Left lung (tissue), 10 donors: Measurements from ENCODE around the gene RSRC1. TPM values are rescaled to one million over a fixed set of nuclear protein-coding genes. Genes with fewer than 3 reads are reported as not detected.

Source experiments
- ATAC-seq: fragments of 200-7000 bp; cut with Tn5 transposase; one replicate; pipeline ENCODE4 v1.9.1; 2020; ENCODE audit warnings: moderate library complexity
- DNase-seq, 4 donors: peaks; one replicate each; pipeline ENCODE4 v3.0.0-alpha.2; 2013 to 2020
- H3K27ac ChIP-seq, 2 donors: fragments of 200-600 bp; sonication (generic) in 1 of 2; one replicate each; pipeline versions ENCODE4 v1.5.0 to v1.8.0; 2020 to 2021
- H3K27me3 ChIP-seq, 2 donors: fragments of 200-600 bp; sonication (generic) in 1 of 2; one replicate each; pipeline versions ENCODE4 v1.5.0 to v1.8.0; 2020 to 2021
- H3K36me3 ChIP-seq, 2 donors: fragments of 200-600 bp; sonication (generic) in 1 of 2; one replicate each; pipeline versions ENCODE4 v1.5.0 to v1.8.0; 2020 to 2021
- H3K4me1 ChIP-seq, 2 donors: fragments of 200-600 bp; one replicate each; pipeline ENCODE4 v1.8.0; 2021
- H3K4me3 ChIP-seq, 2 donors: fragments of 200-600 bp; sonication (generic) in 1 of 2; one replicate each; pipeline versions ENCODE4 v1.5.0 to v1.8.0; 2020 to 2021; ENCODE audit warnings: mild to moderate bottlenecking in 1 of 2
- H3K9me3 ChIP-seq, 2 donors: fragments of 200-600 bp; sonication (generic) in 1 of 2; one replicate each; pipeline versions ENCODE4 v1.5.0 to v1.8.0; 2020 to 2021
- intact Hi-C, 2 donors: fragments of 100-400 bp; cut with DNase I; formaldehyde crosslinking; loops; one replicate each; pipeline versions ENCODE4 v1.11.2 to v1.14.2; 2022
- polyA plus RNA-seq, 6 donors: library from polyadenylated mRNA; unstranded; fragments of 120-200 nt; gene quantifications; one replicate each; pipeline ENCODE4 v1.2.1, GENCODE V29; 2013; ENCODE audit not compliant: insufficient read length in 6 of 6
- total RNA-seq, 2 donors: library from RNA; stranded (reverse); fragmentation: NEBNext Ultra II Directional; extraction: Animal tissue kit (Norgen Biotek cat#: 25700); gene quantifications; one replicate each; pipeline ENCODE4 v1.2.1, GENCODE V29; 2021
- TF ChIP-seq, protein P1 (sequence below), 2 donors: fragments of 200-600 bp; sonication (generic) in 1 of 2; IDR thresholded peaks; one replicate each; pipeline versions ENCODE4 v1.5.0 to v1.8.0; 2021; ENCODE audit warnings: antibody characterized with exemption in 2 of 2
- donor health status: DM: no; HTN: yes; CAD: no.
- donor health status: DM: no; HTN: no; CAD: no.

Gene RSRC1
- total and polyA plus RNA-seq, 8 donors, result 23.7 to 30.7 (median 27.6) TPM

- intact Hi-C loops, result no loop called here
- DNase-seq, result no peak
- no peaks in the 10 kb centered on the region for H3K9me3 ChIP-seq
- H3K27me3 ChIP-seq, result peaks cover 10 to 64% of the 10 kb centered on the region in 2 donors
- no peaks in the 10 kb centered on the region for H3K36me3 ChIP-seq
- TF ChIP-seq, protein P1, sequence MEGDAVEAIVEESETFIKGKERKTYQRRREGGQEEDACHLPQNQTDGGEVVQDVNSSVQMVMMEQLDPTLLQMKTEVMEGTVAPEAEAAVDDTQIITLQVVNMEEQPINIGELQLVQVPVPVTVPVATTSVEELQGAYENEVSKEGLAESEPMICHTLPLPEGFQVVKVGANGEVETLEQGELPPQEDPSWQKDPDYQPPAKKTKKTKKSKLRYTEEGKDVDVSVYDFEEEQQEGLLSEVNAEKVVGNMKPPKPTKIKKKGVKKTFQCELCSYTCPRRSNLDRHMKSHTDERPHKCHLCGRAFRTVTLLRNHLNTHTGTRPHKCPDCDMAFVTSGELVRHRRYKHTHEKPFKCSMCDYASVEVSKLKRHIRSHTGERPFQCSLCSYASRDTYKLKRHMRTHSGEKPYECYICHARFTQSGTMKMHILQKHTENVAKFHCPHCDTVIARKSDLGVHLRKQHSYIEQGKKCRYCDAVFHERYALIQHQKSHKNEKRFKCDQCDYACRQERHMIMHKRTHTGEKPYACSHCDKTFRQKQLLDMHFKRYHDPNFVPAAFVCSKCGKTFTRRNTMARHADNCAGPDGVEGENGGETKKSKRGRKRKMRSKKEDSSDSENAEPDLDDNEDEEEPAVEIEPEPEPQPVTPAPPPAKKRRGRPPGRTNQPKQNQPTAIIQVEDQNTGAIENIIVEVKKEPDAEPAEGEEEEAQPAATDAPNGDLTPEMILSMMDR (IDR thresholded peaks at IDR 0.05), result no peak
- H3K4me1 ChIP-seq, result no peaks in the 10 kb centered on the region
- H3K4me3 ChIP-seq, result no peak overlapping the region
- ATAC-seq, result no peak
- no peak overlapping the region for H3K27ac ChIP-seq
Observed at GRCh38 chr3:158084651-158085050, 25.2 kb upstream of the RSRC1 start.

DNA sequence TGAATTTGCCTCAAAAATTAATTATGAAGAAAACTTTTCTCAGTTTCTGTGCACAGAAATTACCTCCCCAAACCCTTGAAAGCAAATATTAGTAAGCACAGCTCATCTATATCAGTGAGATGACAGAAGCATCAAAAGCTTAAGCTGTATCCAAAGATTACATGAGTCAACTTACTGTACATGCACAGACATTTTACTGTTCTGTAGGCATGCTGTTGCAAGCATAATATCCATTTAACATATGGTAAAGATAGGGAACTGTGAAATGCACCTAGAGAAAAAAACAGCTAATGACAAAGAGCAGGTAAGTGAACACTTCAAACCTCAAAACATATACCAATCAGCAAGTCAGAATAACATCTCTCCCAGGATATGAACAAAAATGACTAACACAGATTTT lies 24.5 kb upstream of the RSRC1 start:
- Histone ChIP-seq H3K36me3 (no peaks in the 10 kb centered on the region), H3K9me3 (no peaks in the 10 kb centered on the region), H3K27me3 (peaks cover 16 to 71% of the 10 kb centered on the region in 2 donors), H3K4me3 (no peak overlapping the region), H3K4me1 (no peaks in the 10 kb centered on the region), H3K27ac (no peak overlapping the region)
- ATAC-seq (no peak), DNase-seq (no peak)
- TF ChIP-seq, protein P1 (IDR thresholded peaks at IDR 0.05), result no peak
- intact Hi-C loops, result no loop called here

DNA sequence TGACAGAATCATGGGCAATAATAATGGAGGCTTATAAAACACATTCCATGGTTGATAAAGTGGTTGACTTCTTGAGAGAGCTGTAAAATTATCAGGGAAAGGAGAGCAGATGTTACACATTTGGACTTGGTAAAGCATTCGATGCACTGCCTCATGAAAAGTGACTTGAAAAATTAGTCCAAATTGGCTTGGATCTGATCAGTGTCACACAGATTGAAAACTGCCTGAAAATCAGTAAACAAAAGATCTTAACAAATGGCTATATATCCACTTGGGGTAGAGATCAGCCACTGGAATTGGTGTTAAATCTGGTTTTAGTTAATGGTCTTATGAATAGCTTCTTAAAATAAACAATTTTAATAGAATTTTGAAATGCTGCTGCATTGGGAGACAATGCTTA lies 24.0 kb upstream of the RSRC1 start:
- no peaks in the 10 kb centered on the region for H3K4me1 ChIP-seq
- no peaks in the 10 kb centered on the region for H3K36me3 ChIP-seq
- no peak overlapping the region for H3K4me3 ChIP-seq
- TF ChIP-seq, protein P1 (IDR thresholded peaks at IDR 0.05), result no peak
- intact Hi-C loops, result no loop called here
- H3K9me3 ChIP-seq, result no peaks in the 10 kb centered on the region
- H3K27me3 ChIP-seq, result peaks cover 20 to 77% of the 10 kb centered on the region in 2 donors
- H3K27ac ChIP-seq, result no peak overlapping the region
- no peak for ATAC-seq
- no peak for DNase-seq

GRCh38 chr3:158086361-158086760 lies 23.5 kb upstream of the RSRC1 start:
- no peaks in the 10 kb centered on the region for H3K4me1 ChIP-seq
- H3K9me3 ChIP-seq, result no peaks in the 10 kb centered on the region
- no peak overlapping the region for H3K4me3 ChIP-seq
- TF ChIP-seq, protein P1 (IDR thresholded peaks at IDR 0.05), result no peak
- no peak overlapping the region for H3K27ac ChIP-seq
- H3K27me3 ChIP-seq, result peaks cover 25 to 81% of the 10 kb centered on the region in 2 donors
- DNase-seq (no peak), ATAC-seq (no peak)
- no peaks in the 10 kb centered on the region for H3K36me3 ChIP-seq
- intact Hi-C loops, result no loop called here

DNA sequence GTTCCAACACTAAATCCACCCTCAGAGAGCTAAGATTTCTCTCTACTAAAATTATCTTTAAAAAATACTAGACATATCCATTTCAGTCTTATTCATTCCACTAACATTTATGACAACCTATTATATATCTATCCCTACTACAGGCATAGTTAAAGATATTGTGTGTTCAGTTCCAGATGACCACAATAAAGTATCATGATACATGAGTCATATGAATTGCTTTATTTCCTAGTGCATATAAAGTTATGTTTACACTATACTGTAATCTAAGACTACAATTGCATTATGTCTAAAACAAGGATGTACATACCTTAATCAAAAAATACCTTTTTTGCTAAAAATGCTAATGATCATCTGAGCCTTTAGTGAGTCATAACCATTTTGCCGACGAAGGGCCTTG lies 23.1 kb upstream of the RSRC1 start:
- Histone ChIP-seq H3K4me1 (no peaks in the 10 kb centered on the region), H3K36me3 (no peaks in the 10 kb centered on the region), H3K4me3 (no peak overlapping the region), H3K9me3 (no peaks in the 10 kb centered on the region), H3K27ac (no peak overlapping the region), H3K27me3 (peaks cover 29 to 82% of the 10 kb centered on the region in 2 donors)
- intact Hi-C loops, result no loop called here
- TF ChIP-seq, protein P1 (IDR thresholded peaks at IDR 0.05), result no peak
- no peak for DNase-seq
- ATAC-seq, result no peak
